GM19043 (cell line): ENCODE results near the gene RNF20.
"Not testable (repeated sequence)": the region's sequence is repeated elsewhere in the genome, so short reads cannot be mapped to it uniquely, and the experiment has no call there.

Experiments used
- ATAC-seq: cut with Tn5 transposase; IDR thresholded peaks from one replicate; pipeline ENCODE4 v1.9.1; 2021; ENCODE audit warnings: low read depth; ENCODE audit not compliant: unreplicated experiment

RNF20 gene

GRCh38 chr9:101585740-101586139 lies 52.1 kb downstream of the RNF20 start:
- ATAC-seq, result no peak

- peak; percentile 89 for ATAC-seq
Observed at GRCh38 chr9:101586651-101587050, 53.0 kb downstream of the RNF20 start.

- ATAC-seq, result no peak
Observed at GRCh38 chr9:101587332-101588043, 53.8 kb downstream of the RNF20 start.

- ATAC-seq, result not testable (repeated sequence)
Observed at GRCh38 chr9:101590074-101590473, 56.4 kb downstream of the RNF20 start.

GRCh38 chr9:101590901-101591300 lies 57.2 kb downstream of the RNF20 start:
- no peak for ATAC-seq

- ATAC-seq, result no peak
Observed at GRCh38 chr9:101591787-101592446, 58.3 kb downstream of the RNF20 start.

GRCh38 chr9:101592788-101593187 lies 59.1 kb downstream of the RNF20 start:
- ATAC-seq, result no peak

GRCh38 chr9:101593345-101593744 lies 59.7 kb downstream of the RNF20 start:
- no peak for ATAC-seq

- ATAC-seq, result no peak
Observed at GRCh38 chr9:101594796-101595195, 61.1 kb downstream of the RNF20 start, which contains the start of gene PPP3R2. TSS of gene PPP3R2 (minus strand) at chr9:101594969. CDS start at chr9:101594921, 48 bp downstream.

GRCh38 chr9:101601904-101602765 lies 68.5 kb downstream of the RNF20 start:
- ATAC-seq, result no peak

GRCh38 chr9:101604296-101604695 lies 70.6 kb downstream of the RNF20 start:
- no peak for ATAC-seq

- ATAC-seq, result no peak
Observed at GRCh38 chr9:101605547-101605946, 71.9 kb downstream of the RNF20 start.
